SH-SY5Y (cell line): ENCODE measurements around the gene SNRPE.

Experiments used
- GATA2 ChIP-seq: IDR thresholded peaks from 2 replicates; pipeline ENCODE4 v1.6.1; 2011; ENCODE audit warnings: mild to moderate bottlenecking, low read depth, low read length
- GATA3 ChIP-seq: IDR thresholded peaks from 2 replicates; pipeline ENCODE4 v1.6.1; 2011; ENCODE audit warnings: low read depth, mild to moderate bottlenecking, low read length, moderate library complexity

DNA sequence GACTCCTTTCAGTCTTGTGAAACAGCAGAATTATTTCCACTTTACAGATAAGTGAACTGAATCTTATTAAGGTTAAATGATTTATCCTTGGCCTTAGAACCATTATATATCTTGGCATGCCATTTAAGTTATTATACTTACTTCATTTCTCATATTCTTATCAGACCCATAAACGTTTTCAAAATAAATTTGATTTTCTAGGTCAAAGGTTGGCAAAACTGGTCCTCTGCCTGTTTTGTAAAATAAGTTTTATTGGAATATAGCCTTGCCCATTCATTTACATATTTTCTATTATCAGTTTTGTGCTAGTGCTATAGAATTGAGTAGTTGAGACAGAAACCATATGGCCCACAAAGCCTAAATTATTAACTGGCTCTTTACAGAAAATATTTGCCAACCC is 32.9 kb upstream of the SNRPE start:
- TF ChIP-seq GATA2: no peak
- no peak for TF ChIP-seq GATA3
